DMS 273 (cell line): ENCODE data around the gene THAP7.

Source experiments
- DNase-seq: peaks from one replicate; lab custom pipeline; 2025; ENCODE audit not compliant: unreplicated experiment; lab: John Stamatoyannopoulos, UW

Gene THAP7

GRCh38 chr22:20965104-20965887 is 36.6 kb downstream of the THAP7 start:
- DNase-seq = no peak

GRCh38 chr22:20964799-20965103 is 37.2 kb downstream of the THAP7 start:
- no peak for DNase-seq

- no peak for DNase-seq
These were observed 37.7 kb downstream of the THAP7 start for GRCh38 chr22:20964090-20964798.

- DNase-seq = no peak
These were observed 38.5 kb downstream of the THAP7 start for GRCh38 chr22:20963201-20964052.

GRCh38 chr22:20962491-20962945 is 39.4 kb downstream of the THAP7 start:
- no peak for DNase-seq

- no peak for DNase-seq
These were observed 41.3 kb downstream of the THAP7 start for GRCh38 chr22:20960609-20961008.

- no peak for DNase-seq
These were observed 42.1 kb downstream of the THAP7 start for GRCh38 chr22:20959578-20960461.

GRCh38 chr22:20957683-20958431 is 44.1 kb downstream of the THAP7 start:
- DNase-seq = peak; percentile 65

- peak; percentile 44 for DNase-seq
These were observed 44.7 kb downstream of the THAP7 start for GRCh38 chr22:20957102-20957682.

- peak; percentile 66 for DNase-seq
These were observed 45.4 kb downstream of the THAP7 start for GRCh38 chr22:20956258-20957101.

GRCh38 chr22:20955548-20955947 is 46.4 kb downstream of the THAP7 start:
- DNase-seq = no peak

GRCh38 chr22:20953668-20954500 is 48.0 kb downstream of the THAP7 start:
- DNase-seq = no peak

- no peak for DNase-seq
These were observed 48.6 kb downstream of the THAP7 start for GRCh38 chr22:20953342-20953608.

- DNase-seq = peak; percentile 48
These were observed 49.2 kb downstream of the THAP7 start for GRCh38 chr22:20952544-20953341.

GRCh38 chr22:20951932-20952380 is 50.0 kb downstream of the THAP7 start:
- DNase-seq = no peak

GRCh38 chr22:20951151-20951931 is 50.6 kb downstream of the THAP7 start:
- DNase-seq = no peak
